Measurements from ENCODE around the gene BMP6.

Gene BMP6

GRCh38 chr6:7720346-7720745 is 5.6 kb upstream of the BMP6 start:
- DNase-seq = no peak

- DNase-seq = peak; percentile 72
These were observed 4.2 kb upstream of the BMP6 start for GRCh38 chr6:7721649-7722048.

- DNase-seq = peak; percentile 89
These were observed 2.9 kb upstream of the BMP6 start for GRCh38 chr6:7723041-7723447.

GRCh38 chr6:7723554-7723953 is 2.3 kb upstream of the BMP6 start:
- DNase-seq = no peak

- DNase-seq = peak; percentile 36
These were observed 487 bp upstream of the BMP6 start for GRCh38 chr6:7725412-7725811.

GRCh38 chr6:7726416-7727085 is 652 bp downstream of the BMP6 start:
- DNase-seq = peak; percentile 76

- peak; percentile 63 for DNase-seq
These were observed 1.4 kb downstream of the BMP6 start for GRCh38 chr6:7727086-7727945.

GRCh38 chr6:7727946-7728854 is 2.3 kb downstream of the BMP6 start:
- peak; percentile 75 for DNase-seq

- DNase-seq = no peak
These were observed 3.1 kb downstream of the BMP6 start for GRCh38 chr6:7728855-7729590.

GRCh38 chr6:7730001-7730783 is 4.3 kb downstream of the BMP6 start:
- DNase-seq = no peak

GRCh38 chr6:7730784-7731227 is 4.9 kb downstream of the BMP6 start:
- peak; percentile 56 for DNase-seq

- no peak for DNase-seq
These were observed 5.4 kb downstream of the BMP6 start for GRCh38 chr6:7731294-7731693.

- DNase-seq = peak; percentile 14
These were observed 6.3 kb downstream of the BMP6 start for GRCh38 chr6:7732228-7732627.

GRCh38 chr6:7734707-7735383 is 8.9 kb downstream of the BMP6 start:
- DNase-seq = no peak

GRCh38 chr6:7737106-7737505 is 11.2 kb downstream of the BMP6 start:
- no peak for DNase-seq

- no peak for DNase-seq
These were observed 12.0 kb downstream of the BMP6 start for GRCh38 chr6:7737867-7738266.

GRCh38 chr6:7742223-7742785 is 16.4 kb downstream of the BMP6 start:
- peak; percentile 95 for DNase-seq

- no peak for DNase-seq
These were observed 20.0 kb downstream of the BMP6 start for GRCh38 chr6:7745942-7746341.

- no peak for DNase-seq
These were observed 21.1 kb downstream of the BMP6 start for GRCh38 chr6:7747016-7747415.

- DNase-seq = no peak
These were observed 21.5 kb downstream of the BMP6 start for GRCh38 chr6:7747433-7747832.

All from DMS53 (cell line).